HepG2 (cell line): ENCODE measurements around the gene MYADML2. TPM values are rescaled to one million over a fixed set of nuclear protein-coding genes. Genes with fewer than 3 reads are reported as not detected.

ENCODE experiments used
- BRD4 ChIP-seq: sonication (generic); formaldehyde crosslinking; IDR thresholded peaks from 2 replicates; pipeline ENCODE4 v1.4.0; 2020; ENCODE audit warnings: missing genetic modification reagents
- KMT2B ChIP-seq: IDR thresholded peaks from 2 replicates; pipeline ENCODE4 v1.6.1; 2016; ENCODE audit warnings: missing genetic modification reagents, missing compliant biosample characterization
- MXD4 ChIP-seq: IDR thresholded peaks from 2 replicates; pipeline ENCODE4 v1.6.1; 2016; ENCODE audit warnings: mild to moderate bottlenecking, missing biosample characterization, missing genetic modification reagents
- RFXANK ChIP-seq: IDR thresholded peaks from 2 replicates; pipeline ENCODE4 v1.6.1; 2016
- ZNF44 ChIP-seq: sonication (generic); formaldehyde crosslinking; IDR thresholded peaks from 2 replicates; pipeline ENCODE4 v1.5.1; 2020; ENCODE audit warnings: mild to moderate bottlenecking, missing genetic modification reagents
- ZNF530 ChIP-seq: sonication (generic); formaldehyde crosslinking; IDR thresholded peaks from 2 replicates; pipeline ENCODE4 v1.5.0; 2020; ENCODE audit warnings: low read depth, mild to moderate bottlenecking, missing genetic modification reagents
- ZNF547 ChIP-seq: sonication (generic); formaldehyde crosslinking; IDR thresholded peaks from 2 replicates; pipeline ENCODE4 v1.5.1; 2020; ENCODE audit warnings: mild to moderate bottlenecking, missing genetic modification reagents
- ZNF839 ChIP-seq: sonication (generic); formaldehyde crosslinking; IDR thresholded peaks from 2 replicates; pipeline ENCODE4 v1.4.0; 2020; ENCODE audit warnings: missing genetic modification reagents, mild to moderate bottlenecking, borderline replicate concordance
- polyA plus RNA-seq, 8 experiments: library from polyadenylated mRNA; depleted of rRNA in 3 of 8; stranded (reverse) in 7 of 8; unstranded in 1 of 8; fragments of >200 nt; fragmentation: Illumina TruSeq in 4 of 8; extraction: Trizol in 4 of 8; gene quantifications; 2 replicates each; pipeline versions ENCODE4 v1.2.1 to v1.2.3, GENCODE V29; 2011 to 2016; ENCODE audit warnings: low read depth in 4 of 8, missing spikeins in 1 of 8, mixed read lengths in 1 of 8; ENCODE audit not compliant: insufficient read depth in 1 of 8
- total RNA-seq, 5 experiments: library from RNA; depleted of rRNA; stranded (reverse); fragments of >200 nt; fragmentation: Illumina TruSeq; extraction: Trizol; gene quantifications; 2 replicates each; pipeline ENCODE4 v1.2.3, GENCODE V29; 2016; ENCODE audit warnings: low read depth in 1 of 5
- TF ChIP-seq, protein P1 (sequence below): sonication (generic); formaldehyde crosslinking; IDR thresholded peaks from 2 replicates; pipeline ENCODE4 v1.4.0; 2020; ENCODE audit warnings: missing genetic modification reagents, mild to moderate bottlenecking, borderline replicate concordance
- TF ChIP-seq, protein P2 (sequence below): sonication (generic); formaldehyde crosslinking; conservative IDR thresholded peaks from 2 replicates; pipeline ENCODE4 v1.8.0; 2022; ENCODE audit warnings: mild to moderate bottlenecking, moderate library complexity, missing genetic modification reagents
- TF ChIP-seq, protein P3 (sequence below): sonication (generic); formaldehyde crosslinking; IDR thresholded peaks from 2 replicates; pipeline ENCODE4 v1.9.0; 2021; ENCODE audit warnings: missing genetic modification reagents, mild to moderate bottlenecking, borderline replicate concordance
- TF ChIP-seq, protein P4 (sequence below): sonication (generic); formaldehyde crosslinking; IDR thresholded peaks from 2 replicates; pipeline ENCODE4 v1.4.0; 2020; ENCODE audit warnings: missing genetic modification reagents, borderline replicate concordance
- TF ChIP-seq, protein P5 (sequence below): sonication (generic); formaldehyde crosslinking; IDR thresholded peaks from 2 replicates; pipeline ENCODE4 v1.4.0; 2020; ENCODE audit warnings: mild to moderate bottlenecking, missing genetic modification reagents, borderline replicate concordance
- TF ChIP-seq, protein P6 (sequence below): sonication (generic); formaldehyde crosslinking; IDR thresholded peaks from 2 replicates; pipeline ENCODE4 v1.5.1; 2020; ENCODE audit warnings: missing genetic modification reagents, mild to moderate bottlenecking, borderline replicate concordance
- TF ChIP-seq, protein P7 (sequence below): sonication (generic); formaldehyde crosslinking; IDR thresholded peaks from 2 replicates; pipeline ENCODE4 v1.8.1; 2023; ENCODE audit warnings: mild to moderate bottlenecking, moderate library complexity, missing genetic modification reagents

MYADML2 gene
- total and polyA plus RNA-seq, 2 of the 13 experiments (the other 11 are each of a cell fraction or from before 2014, with no cell fraction given), result not detected

DNA sequence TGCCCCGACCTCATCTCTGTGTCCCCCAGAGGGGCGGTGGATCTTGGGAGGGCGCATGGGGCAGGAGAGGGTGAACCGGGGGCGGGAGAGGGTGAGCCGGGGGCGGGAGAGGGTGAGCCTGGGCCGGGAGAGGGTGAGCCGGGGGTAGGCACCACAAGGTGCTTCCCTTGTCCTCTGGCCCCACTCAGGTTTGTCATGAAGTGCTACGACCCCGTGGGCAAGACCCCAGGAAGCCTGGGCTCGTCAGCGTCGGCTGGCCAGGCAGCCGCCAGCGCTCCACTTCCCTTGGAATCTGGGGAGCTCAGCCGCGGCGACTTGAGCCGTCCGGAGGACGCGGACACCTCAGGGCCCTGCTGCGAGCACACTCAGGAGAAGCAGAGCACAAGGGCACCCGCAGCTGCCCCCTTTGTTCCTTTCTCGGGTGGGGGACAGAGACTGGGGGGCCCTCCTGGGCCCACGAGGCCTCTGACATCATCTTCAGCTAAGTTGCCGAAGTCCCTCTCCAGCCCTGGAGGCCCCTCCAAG is 49.3 kb upstream of the MYADML2 start (continued):
- TF ChIP-seq, protein P1, sequence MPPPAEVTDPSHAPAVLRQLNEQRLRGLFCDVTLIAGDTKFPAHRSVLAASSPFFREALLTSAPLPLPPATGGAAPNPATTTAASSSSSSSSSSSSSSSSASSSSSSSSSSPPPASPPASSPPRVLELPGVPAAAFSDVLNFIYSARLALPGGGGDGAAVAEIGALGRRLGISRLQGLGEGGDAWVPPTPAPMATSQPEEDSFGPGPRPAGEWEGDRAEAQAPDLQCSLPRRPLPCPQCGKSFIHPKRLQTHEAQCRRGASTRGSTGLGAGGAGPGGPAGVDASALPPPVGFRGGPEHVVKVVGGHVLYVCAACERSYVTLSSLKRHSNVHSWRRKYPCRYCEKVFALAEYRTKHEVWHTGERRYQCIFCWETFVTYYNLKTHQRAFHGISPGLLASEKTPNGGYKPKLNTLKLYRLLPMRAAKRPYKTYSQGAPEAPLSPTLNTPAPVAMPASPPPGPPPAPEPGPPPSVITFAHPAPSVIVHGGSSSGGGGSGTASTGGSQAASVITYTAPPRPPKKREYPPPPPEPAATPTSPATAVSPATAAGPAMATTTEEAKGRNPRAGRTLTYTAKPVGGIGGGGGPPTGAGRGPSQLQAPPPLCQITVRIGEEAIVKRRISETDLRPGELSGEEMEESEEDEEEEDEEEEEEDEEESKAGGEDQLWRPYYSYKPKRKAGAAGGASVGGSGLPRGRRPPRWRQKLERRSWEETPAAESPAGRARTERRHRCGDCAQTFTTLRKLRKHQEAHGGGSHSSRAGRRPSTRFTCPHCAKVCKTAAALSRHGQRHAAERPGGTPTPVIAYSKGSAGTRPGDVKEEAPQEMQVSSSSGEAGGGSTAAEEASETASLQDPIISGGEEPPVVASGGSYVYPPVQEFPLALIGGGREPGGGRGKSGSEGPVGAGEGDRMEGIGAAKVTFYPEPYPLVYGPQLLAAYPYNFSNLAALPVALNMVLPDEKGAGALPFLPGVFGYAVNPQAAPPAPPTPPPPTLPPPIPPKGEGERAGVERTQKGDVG (CRISPR knock-in tag), result 0 out of 2 replicates have a peak, but pooled peaks have one; percentile 13
- no peak for TF ChIP-seq BRD4 (CRISPR knock-in tag)
- TF ChIP-seq MXD4 (CRISPR knock-in tag), result no peak
- TF ChIP-seq, protein P2, sequence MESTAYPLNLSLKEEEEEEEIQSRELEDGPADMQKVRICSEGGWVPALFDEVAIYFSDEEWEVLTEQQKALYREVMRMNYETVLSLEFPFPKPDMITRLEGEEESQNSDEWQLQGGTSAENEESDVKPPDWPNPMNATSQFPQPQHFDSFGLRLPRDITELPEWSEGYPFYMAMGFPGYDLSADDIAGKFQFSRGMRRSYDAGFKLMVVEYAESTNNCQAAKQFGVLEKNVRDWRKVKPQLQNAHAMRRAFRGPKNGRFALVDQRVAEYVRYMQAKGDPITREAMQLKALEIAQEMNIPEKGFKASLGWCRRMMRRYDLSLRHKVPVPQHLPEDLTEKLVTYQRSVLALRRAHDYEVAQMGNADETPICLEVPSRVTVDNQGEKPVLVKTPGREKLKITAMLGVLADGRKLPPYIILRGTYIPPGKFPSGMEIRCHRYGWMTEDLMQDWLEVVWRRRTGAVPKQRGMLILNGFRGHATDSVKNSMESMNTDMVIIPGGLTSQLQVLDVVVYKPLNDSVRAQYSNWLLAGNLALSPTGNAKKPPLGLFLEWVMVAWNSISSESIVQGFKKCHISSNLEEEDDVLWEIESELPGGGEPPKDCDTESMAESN (CRISPR knock-in tag), result 0 out of 2 replicates have a peak, but pooled peaks have one; percentile 0
- TF ChIP-seq, protein P3, sequence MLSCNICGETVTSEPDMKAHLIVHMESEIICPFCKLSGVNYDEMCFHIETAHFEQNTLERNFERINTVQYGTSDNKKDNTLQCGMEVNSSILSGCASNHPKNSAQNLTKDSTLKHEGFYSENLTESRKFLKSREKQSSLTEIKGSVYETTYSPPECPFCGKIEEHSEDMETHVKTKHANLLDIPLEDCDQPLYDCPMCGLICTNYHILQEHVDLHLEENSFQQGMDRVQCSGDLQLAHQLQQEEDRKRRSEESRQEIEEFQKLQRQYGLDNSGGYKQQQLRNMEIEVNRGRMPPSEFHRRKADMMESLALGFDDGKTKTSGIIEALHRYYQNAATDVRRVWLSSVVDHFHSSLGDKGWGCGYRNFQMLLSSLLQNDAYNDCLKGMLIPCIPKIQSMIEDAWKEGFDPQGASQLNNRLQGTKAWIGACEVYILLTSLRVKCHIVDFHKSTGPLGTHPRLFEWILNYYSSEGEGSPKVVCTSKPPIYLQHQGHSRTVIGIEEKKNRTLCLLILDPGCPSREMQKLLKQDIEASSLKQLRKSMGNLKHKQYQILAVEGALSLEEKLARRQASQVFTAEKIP (CRISPR knock-in tag), result no peak
- TF ChIP-seq, protein P4, sequence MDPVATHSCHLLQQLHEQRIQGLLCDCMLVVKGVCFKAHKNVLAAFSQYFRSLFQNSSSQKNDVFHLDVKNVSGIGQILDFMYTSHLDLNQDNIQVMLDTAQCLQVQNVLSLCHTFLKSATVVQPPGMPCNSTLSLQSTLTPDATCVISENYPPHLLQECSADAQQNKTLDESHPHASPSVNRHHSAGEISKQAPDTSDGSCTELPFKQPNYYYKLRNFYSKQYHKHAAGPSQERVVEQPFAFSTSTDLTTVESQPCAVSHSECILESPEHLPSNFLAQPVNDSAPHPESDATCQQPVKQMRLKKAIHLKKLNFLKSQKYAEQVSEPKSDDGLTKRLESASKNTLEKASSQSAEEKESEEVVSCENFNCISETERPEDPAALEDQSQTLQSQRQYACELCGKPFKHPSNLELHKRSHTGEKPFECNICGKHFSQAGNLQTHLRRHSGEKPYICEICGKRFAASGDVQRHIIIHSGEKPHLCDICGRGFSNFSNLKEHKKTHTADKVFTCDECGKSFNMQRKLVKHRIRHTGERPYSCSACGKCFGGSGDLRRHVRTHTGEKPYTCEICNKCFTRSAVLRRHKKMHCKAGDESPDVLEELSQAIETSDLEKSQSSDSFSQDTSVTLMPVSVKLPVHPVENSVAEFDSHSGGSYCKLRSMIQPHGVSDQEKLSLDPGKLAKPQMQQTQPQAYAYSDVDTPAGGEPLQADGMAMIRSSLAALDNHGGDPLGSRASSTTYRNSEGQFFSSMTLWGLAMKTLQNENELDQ, result no peak
- peak; percentile 62; the same call in 1 of the 2 replicates for TF ChIP-seq ZNF44 (CRISPR knock-in tag)
- no peak for TF ChIP-seq KMT2B (CRISPR knock-in tag)
- TF ChIP-seq ZNF839 (CRISPR knock-in tag), result 0 out of 2 replicates have a peak, but pooled peaks have one; percentile 6
- TF ChIP-seq ZNF547, result no peak; the same call in 1 of the 2 replicates
- no peak for TF ChIP-seq ZNF530
- TF ChIP-seq, protein P5, sequence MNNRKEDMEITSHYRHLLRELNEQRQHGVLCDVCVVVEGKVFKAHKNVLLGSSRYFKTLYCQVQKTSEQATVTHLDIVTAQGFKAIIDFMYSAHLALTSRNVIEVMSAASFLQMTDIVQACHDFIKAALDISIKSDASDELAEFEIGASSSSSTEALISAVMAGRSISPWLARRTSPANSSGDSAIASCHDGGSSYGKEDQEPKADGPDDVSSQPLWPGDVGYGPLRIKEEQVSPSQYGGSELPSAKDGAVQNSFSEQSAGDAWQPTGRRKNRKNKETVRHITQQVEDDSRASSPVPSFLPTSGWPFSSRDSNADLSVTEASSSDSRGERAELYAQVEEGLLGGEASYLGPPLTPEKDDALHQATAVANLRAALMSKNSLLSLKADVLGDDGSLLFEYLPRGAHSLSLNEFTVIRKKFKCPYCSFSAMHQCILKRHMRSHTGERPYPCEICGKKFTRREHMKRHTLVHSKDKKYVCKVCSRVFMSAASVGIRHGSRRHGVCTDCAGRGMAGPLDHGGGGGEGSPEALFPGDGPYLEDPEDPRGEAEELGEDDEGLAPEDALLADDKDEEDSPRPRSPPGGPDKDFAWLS (CRISPR knock-in tag), result no peak
- no peak for TF ChIP-seq RFXANK (CRISPR knock-in tag)
- TF ChIP-seq, protein P6, sequence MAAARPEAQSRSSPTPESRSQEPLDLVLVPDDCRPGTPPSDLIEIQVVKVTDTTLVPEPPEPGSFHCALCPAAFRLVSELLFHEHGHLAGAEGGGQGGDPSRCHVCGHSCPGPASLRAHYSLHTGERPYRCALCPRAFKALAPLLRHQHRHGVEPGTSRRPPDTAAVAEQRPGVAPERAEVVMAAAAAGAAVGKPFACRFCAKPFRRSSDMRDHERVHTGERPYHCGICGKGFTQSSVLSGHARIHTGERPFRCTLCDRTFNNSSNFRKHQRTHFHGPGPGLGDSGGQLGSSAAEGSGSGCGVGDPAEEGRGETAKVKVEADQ (CRISPR knock-in tag), result peak; percentile 11; the same call in 1 of the 2 replicates
- TF ChIP-seq, protein P7, sequence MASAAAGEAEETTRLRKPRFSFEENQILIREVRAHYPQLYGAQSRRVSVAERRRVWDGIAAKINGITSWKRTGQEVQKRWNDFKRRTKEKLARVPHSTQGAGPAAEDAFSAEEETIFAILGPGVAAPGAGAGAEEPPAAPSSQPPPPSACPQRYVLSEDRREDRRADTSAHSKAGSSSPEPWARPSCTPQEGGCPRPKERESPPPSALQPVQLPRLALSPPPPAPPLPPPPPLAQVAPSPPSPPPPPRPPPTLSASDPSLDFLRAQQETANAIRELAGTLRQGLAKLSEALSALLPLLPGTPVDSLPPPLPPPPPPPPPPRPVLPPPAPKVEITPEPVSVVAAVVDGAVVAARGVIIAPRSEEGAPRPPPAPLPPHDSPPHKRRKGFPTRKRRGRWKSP (CRISPR knock-in tag), result no peak
